Measurements from ENCODE around the gene CPZ.

- no peak for TF ChIP-seq CTCF (IDR thresholded peaks at IDR 0.05)
- no peak for TF ChIP-seq POLR2AphosphoS5 (IDR thresholded peaks at IDR 0.05)
Observed at GRCh38 chr4:8666581-8666980, 74.0 kb downstream of the CPZ start.

Data from gastroesophageal sphincter (tissue), 3 donors.